K562 (cell line): ENCODE measurements around the gene CD226. TPM values are rescaled to one million over a fixed set of nuclear protein-coding genes. Genes with fewer than 3 reads are reported as not detected.
A peak's percentile ranks its signal among the peaks of the same experiment; 100 is the strongest.

ENCODE experiments used
- ATAC-seq: fragments of 200-7000 bp; cut with Tn5 transposase; 3 replicates; pipeline ENCODE4 v1.9.1; 2020; ENCODE audit warnings: moderate library complexity
- BruUV-seq: library from RNA; stranded (reverse); fragments of 400-500 nt; replicated peaks from 2 replicates; lab custom pipeline; 2021; lab: Mats Ljungman, UMichigan
- CTCF ChIA-PET: fragments of 300-600 bp; formaldehyde crosslinking; extraction: SDS; loops from one replicate; lab custom pipeline; 2021; ENCODE audit warnings: low intra/inter-chr PET ratio; lab: Yijun Ruan, JAX
- POLR2A ChIA-PET: fragments of 300-600, 350-650 bp; sonication (Branson Sonifier 250); formaldehyde crosslinking; extraction: SDS; loops from one replicate; lab custom pipeline; 2021; ENCODE audit warnings: antibody characterized with exemption, inconsistent platforms; lab: Yijun Ruan, JAX
- DNase-seq, 4 experiments: peaks; one replicate each; pipeline versions ENCODE4 v3.0.0 to v3.0.0-alpha.2; 2011 to 2018; ENCODE audit warnings: low spot score in 3 of 4, mixed read lengths in 3 of 4; ENCODE audit errors: extremely low read depth in 1 of 4
- FAIRE-seq: peaks from 2 replicates; lab custom pipeline; 2011; peaks lifted over from hg19 to GRCh38; lab: Jason Lieb, UNC
- H2AFZ ChIP-seq: 2 replicates; pipeline ENCODE4 v1.6.0; 2011; ENCODE audit warnings: low read depth, low read length, control low read depth, inconsistent platforms
- H3K27ac ChIP-seq: fragments of 200-600 bp; 3 replicates; pipeline ENCODE4 v1.8.0; 2011; ENCODE audit warnings: low read depth, mild to moderate bottlenecking, control low read depth, inconsistent platforms, low read length, moderate library complexity, mixed read lengths; ENCODE audit errors: extremely low read depth
- H3K27me3 ChIP-seq, 2 experiments: fragments of 300-600 bp in 1 of 2; 2 replicates in 1 of 2; 3 replicates in 1 of 2; pipeline versions ENCODE4 v1.6.0 to v1.8.0; 2011; ENCODE audit warnings: inconsistent platforms in 2 of 2, low read length in 2 of 2, mild to moderate bottlenecking in 1 of 2, mixed read lengths in 1 of 2, moderate library complexity in 1 of 2; ENCODE audit not compliant: control insufficient read depth in 2 of 2, insufficient read depth in 2 of 2
- H3K36me3 ChIP-seq: fragments of 300-600 bp; 3 replicates; pipeline ENCODE4 v1.8.0; 2011; ENCODE audit warnings: mild to moderate bottlenecking, low read length, inconsistent platforms; ENCODE audit not compliant: control insufficient read depth, insufficient read depth
- H3K4me1 ChIP-seq, 2 experiments: fragments of 200-600 bp in 1 of 2; replicated peaks in 1 of 2; 2 replicates in 1 of 2; 3 replicates in 1 of 2; pipeline versions ENCODE4 v1.5.1 to v1.8.0; 2011; ENCODE audit warnings: inconsistent platforms in 2 of 2, low read length in 2 of 2, mild to moderate bottlenecking in 1 of 2, mixed read lengths in 1 of 2, moderate library complexity in 1 of 2; ENCODE audit not compliant: control insufficient read depth in 2 of 2, insufficient read depth in 2 of 2
- H3K4me2 ChIP-seq: 2 replicates; pipeline ENCODE4 v1.6.1; 2011; ENCODE audit warnings: low read length, control low read depth, inconsistent platforms, mixed read lengths; ENCODE audit not compliant: insufficient read depth
- H3K4me3 ChIP-seq: fragments of 200-600 bp; sonication (generic), shearing (Covaris generic); 2 replicates; pipeline ENCODE4 v1.5.1; 2016; ENCODE audit warnings: control low read depth, inconsistent platforms
- H3K79me2 ChIP-seq: fragments of 200-600 bp; 3 replicates; pipeline ENCODE4 v1.8.0; 2011; ENCODE audit warnings: low read length, inconsistent platforms; ENCODE audit not compliant: control insufficient read depth, insufficient read depth
- H3K9ac ChIP-seq, 2 experiments: 2 replicates each; pipeline versions ENCODE4 v1.6.0 to v1.6.1; 2011; ENCODE audit warnings: low read depth in 2 of 2, low read length in 2 of 2, control low read depth in 1 of 2, inconsistent platforms in 1 of 2, mild to moderate bottlenecking in 1 of 2, mixed read lengths in 1 of 2; ENCODE audit not compliant: insufficient read depth in 1 of 2
- H3K9me1 ChIP-seq: one replicate; pipeline ENCODE4 v1.6.0; 2011; ENCODE audit warnings: inconsistent platforms, mild to moderate bottlenecking, low read length, moderate library complexity; ENCODE audit not compliant: control insufficient read depth, insufficient read depth
- H3K9me3 ChIP-seq: replicated peaks from 2 replicates; pipeline ENCODE4 v1.5.1; 2011; ENCODE audit warnings: low read depth, low read length, inconsistent platforms; ENCODE audit not compliant: control insufficient read depth, insufficient read depth
- H4K20me1 ChIP-seq: replicated peaks from 2 replicates; pipeline ENCODE4 v1.6.1; 2011; ENCODE audit warnings: low read length, inconsistent platforms, mixed read lengths; ENCODE audit not compliant: control insufficient read depth, insufficient read depth
- GTF2A2 ChIP-seq: IDR thresholded peaks from 2 replicates; pipeline ENCODE4 v1.6.1; 2016; ENCODE audit warnings: mild to moderate bottlenecking, missing genetic modification characterization, missing compliant biosample characterization
- MAFF ChIP-seq: IDR thresholded peaks from 2 replicates; pipeline ENCODE4 v1.6.1; 2012; ENCODE audit warnings: low read length, improper control_type of control experiment
- MCM7 ChIP-seq, 2 experiments: fragments of 450-650 bp; IDR thresholded peaks; 2 replicates each; pipeline ENCODE4 v1.6.1; 2016 to 2018
- POLR2B ChIP-seq: fragments of 450-650 bp; IDR thresholded peaks from 2 replicates; pipeline ENCODE4 v1.6.1; 2018; ENCODE audit warnings: low read depth; ENCODE audit not compliant: partially characterized antibody
- RBM14 ChIP-seq: fragments of 200-400 bp; formaldehyde crosslinking; IDR thresholded peaks from 2 replicates; pipeline ENCODE4 v1.6.1; 2018; ENCODE audit warnings: low read depth, mild to moderate bottlenecking, low read length, moderate library complexity, borderline replicate concordance; ENCODE audit not compliant: insufficient read depth
- SMC3 ChIP-seq: conservative IDR thresholded peaks from 2 replicates; pipeline ENCODE4 v1.6.1; 2011; ENCODE audit warnings: low read depth, low read length, improper control_type of control experiment; ENCODE audit not compliant: insufficient read depth
- ZFX ChIP-seq: sonication (generic); formaldehyde crosslinking; IDR thresholded peaks from 2 replicates; pipeline ENCODE4 v1.8.0; 2022; ENCODE audit warnings: mild to moderate bottlenecking, missing genetic modification reagents, moderate library complexity
- WGBS: fragments of 100-300 bp; shearing (Covaris generic); methylation state at CpG from one replicate; pipeline ENCODE4 v1.1.6; 2016; ENCODE audit warnings: low coverage, mixed read lengths; ENCODE audit not compliant: insufficient coverage; ENCODE audit errors: missing lambda C conversion rate; 5-methylcytosine and 5-hydroxymethylcytosine counted together
- in situ Hi-C: fragments of 300-500 bp; cut with MboI; formaldehyde crosslinking; loops from 4 replicates; pipeline ENCODE4 v1.15.0; 2018; ENCODE audit warnings: inconsistent platforms, mixed read lengths
- intact Hi-C: fragments of 100-400 bp; cut with micrococcal nuclease; formaldehyde crosslinking; loops from 2 replicates; pipeline ENCODE4 v1.14.2; 2022
- polyA plus RNA-seq, 8 experiments: library from polyadenylated mRNA; depleted of rRNA in 4 of 8; stranded (reverse) in 5 of 8; unstranded in 3 of 8; fragments of >200 nt; fragmentation: Nextera tagmentation in 2 of 8; fragmentation: Illumina TruSeq in 1 of 8; extraction: Ambion mirVana in 2 of 8; extraction: Trizol in 1 of 8; gene quantifications; 2 replicates each; pipeline versions ENCODE4 v1.2.1 to v1.2.3, GENCODE V29; 2011 to 2014; ENCODE audit warnings: inconsistent platforms in 1 of 8, missing spikeins in 1 of 8
- total RNA-seq, 7 experiments: library from RNA; depleted of rRNA in 6 of 7; stranded (reverse); fragments of >200 nt in 6 of 7; fragmentation: Illumina TruSeq in 2 of 7; extraction: Trizol in 2 of 7; gene quantifications; 2 replicates each; pipeline versions ENCODE4 v1.2.1 to v1.2.3, GENCODE V29; 2011 to 2021; ENCODE audit warnings: low replicate concordance in 1 of 7

The CD226 gene
- total and polyA plus RNA-seq, 9 of the 15 experiments (the other 6 are each of a cell fraction or from before 2014, with no cell fraction given) = 0.32 to 1.7 (median 0.80) TPM

- ATAC-seq (no peak), DNase-seq (no peak), FAIRE-seq (no peak)
- CTCF ChIA-PET = no interaction called here
- Histone ChIP-seq H3K9me1 (no peaks in the 10 kb centered on the region), H3K79me2 (no peaks in the 10 kb centered on the region), H3K9me3 (no peaks in the 10 kb centered on the region), H3K36me3 (no peaks in the 10 kb centered on the region; the same call in 2 of the 3 replicates), H3K9ac (no peak overlapping the region), H3K4me3 (no peak overlapping the region), H2AFZ (0 out of 2 replicates have a peak overlapping the region, but pooled peaks have one; percentile 42), H3K4me2 (no peak overlapping the region), H4K20me1 (no peaks in the 10 kb centered on the region), H3K27ac (no peak overlapping the region), H3K27me3 (no peaks in the 10 kb centered on the region)
- intact Hi-C loops = loop anchor here (10.0 kb wide), 1 partner anchor 127 kb away; no protein-coding TSS in a partner anchor
- no TSS peak for BruUV-seq
- POLR2A ChIA-PET = no interaction called here
- WGBS = 11% methylated on average over 2 of the region's 2 CpGs
- no peak for TF ChIP-seq POLR2B
- TF ChIP-seq ZFX = no peak
- no peak for TF ChIP-seq RBM14
- TF ChIP-seq MCM7 (IDR thresholded peaks at IDR 0.05) = no peak
- no peak for TF ChIP-seq GTF2A2 (tag)
- TF ChIP-seq, all 486 proteins: peak for 0
- H3K4me1 ChIP-seq = peaks cover 0 to 6% of the 10 kb centered on the region in 2 experiments; a peak in 2 of 5 replicates
- in situ Hi-C loops = no loop called here
These were observed 583 bp upstream of the CD226 start for GRCh38 chr18:69948256-69948655.

DNA sequence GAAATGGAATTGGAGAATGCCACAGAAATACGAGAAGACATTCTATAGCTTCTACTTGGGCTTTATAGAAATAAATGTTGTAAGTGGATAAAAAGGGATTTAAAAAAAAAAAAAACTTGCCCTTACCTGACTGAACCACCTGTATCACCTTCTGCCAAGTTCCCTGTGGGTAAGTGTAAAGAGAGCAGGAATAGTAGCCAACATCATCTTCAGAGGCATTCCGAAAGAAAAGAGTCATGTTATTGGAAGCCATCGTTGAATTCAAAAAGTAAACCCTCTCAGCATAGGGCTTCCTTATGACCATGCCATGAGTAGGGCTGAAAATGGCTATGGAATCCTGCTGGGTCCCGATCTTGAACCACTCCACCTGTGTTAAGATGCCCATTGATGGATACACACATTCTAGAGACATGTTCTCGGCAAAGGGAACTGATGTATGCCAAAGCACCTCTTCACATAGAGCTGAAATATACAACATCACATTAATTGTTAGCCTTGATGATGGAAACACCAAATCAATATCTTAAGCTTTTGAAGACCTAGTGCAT lies 991 bp downstream of the CD226 start:
- H3K4me2 ChIP-seq = no peak overlapping the region
- no peak for TF ChIP-seq MAFF
- TF ChIP-seq SMC3 = no peak
- H3K9me1 ChIP-seq = no peaks in the 10 kb centered on the region
- H4K20me1 ChIP-seq = no peaks in the 10 kb centered on the region
- H3K79me2 ChIP-seq = no peaks in the 10 kb centered on the region
- no TSS peak for BruUV-seq
- no peaks in the 10 kb centered on the region; the same call in 2 of the 3 replicates for H3K36me3 ChIP-seq
- H3K4me1 ChIP-seq = peaks cover 0 to 6% of the 10 kb centered on the region in 2 experiments; a peak in 2 of 5 replicates
- CTCF ChIA-PET = no interaction called here
- in situ Hi-C loops (no loop called here), intact Hi-C loops (loop anchor here (10.0 kb wide), 1 partner anchor 128 kb away; no protein-coding TSS in a partner anchor)
- no peak for FAIRE-seq
- H3K4me3 ChIP-seq = no peak overlapping the region
- H3K9ac ChIP-seq = no peak overlapping the region
- no peak overlapping the region for H2AFZ ChIP-seq
- no peak overlapping the region for H3K27ac ChIP-seq
- no peaks in the 10 kb centered on the region for H3K27me3 ChIP-seq
- DNase-seq = no peak
- ATAC-seq = no peak
- POLR2A ChIA-PET = no interaction called here
- no peaks in the 10 kb centered on the region for H3K9me3 ChIP-seq
- WGBS = 33% methylated on average over 4 of the region's 5 CpGs
